HG03175 (cell line): ENCODE results near the gene CCDC141.

Experiments used
- ATAC-seq: cut with Tn5 transposase; IDR thresholded peaks from one replicate; pipeline ENCODE4 v1.9.1; 2021; ENCODE audit warnings: mild to moderate bottlenecking, moderate library complexity; ENCODE audit not compliant: unreplicated experiment

Gene CCDC141

DNA sequence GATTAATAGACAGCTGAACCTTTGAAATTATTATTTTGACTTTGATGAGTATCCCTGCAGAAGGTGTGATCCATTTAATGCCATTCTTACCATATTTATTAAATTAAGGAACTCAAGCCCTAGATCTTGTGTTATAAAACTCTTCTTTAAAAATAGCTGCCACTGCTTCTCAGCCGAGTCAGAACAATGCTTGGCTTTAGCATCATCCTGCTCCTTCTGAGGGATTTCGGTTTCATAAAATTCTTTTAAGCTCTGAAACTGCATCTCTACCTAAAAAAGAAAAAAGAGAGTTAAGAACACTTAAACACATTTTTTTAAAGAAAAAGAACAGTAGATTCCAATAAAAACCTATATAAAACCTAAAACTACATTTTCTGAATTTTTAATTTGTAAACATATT lies 172.1 kb downstream of the CCDC141 start:
- no peak for ATAC-seq

GRCh38 chr2:178874529-178875240 lies 175.3 kb downstream of the CCDC141 start:
- ATAC-seq: no peak

- ATAC-seq: no peak
Observed at GRCh38 chr2:178873912-178874311, 176.0 kb downstream of the CCDC141 start.

- no peak for ATAC-seq
Observed at GRCh38 chr2:178871536-178871935, 178.4 kb downstream of the CCDC141 start.

- ATAC-seq: no peak
Observed at GRCh38 chr2:178870703-178871102, 179.2 kb downstream of the CCDC141 start.

GRCh38 chr2:178865999-178866398 lies 183.9 kb downstream of the CCDC141 start:
- ATAC-seq: no peak

DNA sequence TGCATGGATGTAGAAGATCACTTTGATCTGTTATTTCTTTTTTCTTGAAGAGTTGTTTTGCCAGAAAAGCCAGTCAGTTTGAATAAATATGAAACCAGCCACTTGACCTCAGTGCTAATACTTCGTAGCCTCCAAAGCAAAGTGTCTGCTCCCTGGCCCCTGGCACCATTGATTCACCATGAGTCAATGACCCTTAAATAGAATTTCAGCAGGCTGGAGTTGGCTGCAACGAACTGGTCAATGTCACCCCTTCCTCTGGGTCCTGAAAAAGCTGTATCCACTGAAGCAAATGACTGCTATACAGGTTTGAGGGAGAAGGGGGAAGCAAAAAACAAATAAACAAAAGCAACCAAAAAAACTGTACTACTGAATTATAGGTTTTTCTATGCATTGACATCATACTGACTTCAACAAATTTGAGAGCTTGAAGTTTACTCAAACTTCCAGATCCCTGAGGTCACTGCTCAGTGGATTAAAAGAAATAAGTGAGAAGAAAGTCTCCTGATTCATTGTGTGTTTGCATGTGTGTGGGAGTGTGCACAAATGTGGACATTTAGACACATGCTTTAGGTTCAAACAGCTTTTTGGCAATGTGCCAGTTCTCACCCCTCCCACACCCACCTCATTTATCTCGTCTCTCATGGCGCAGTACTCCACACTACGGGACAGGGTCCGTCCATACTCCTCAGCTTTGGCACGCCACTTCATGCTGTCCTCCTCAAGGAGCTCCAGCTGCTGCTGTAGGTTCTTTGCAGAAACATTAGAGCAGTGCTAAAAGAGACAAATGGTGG lies 184.6 kb downstream of the CCDC141 start:
- ATAC-seq: no peak

- ATAC-seq: no peak
Observed at GRCh38 chr2:178863856-178864620, 185.9 kb downstream of the CCDC141 start.

DNA sequence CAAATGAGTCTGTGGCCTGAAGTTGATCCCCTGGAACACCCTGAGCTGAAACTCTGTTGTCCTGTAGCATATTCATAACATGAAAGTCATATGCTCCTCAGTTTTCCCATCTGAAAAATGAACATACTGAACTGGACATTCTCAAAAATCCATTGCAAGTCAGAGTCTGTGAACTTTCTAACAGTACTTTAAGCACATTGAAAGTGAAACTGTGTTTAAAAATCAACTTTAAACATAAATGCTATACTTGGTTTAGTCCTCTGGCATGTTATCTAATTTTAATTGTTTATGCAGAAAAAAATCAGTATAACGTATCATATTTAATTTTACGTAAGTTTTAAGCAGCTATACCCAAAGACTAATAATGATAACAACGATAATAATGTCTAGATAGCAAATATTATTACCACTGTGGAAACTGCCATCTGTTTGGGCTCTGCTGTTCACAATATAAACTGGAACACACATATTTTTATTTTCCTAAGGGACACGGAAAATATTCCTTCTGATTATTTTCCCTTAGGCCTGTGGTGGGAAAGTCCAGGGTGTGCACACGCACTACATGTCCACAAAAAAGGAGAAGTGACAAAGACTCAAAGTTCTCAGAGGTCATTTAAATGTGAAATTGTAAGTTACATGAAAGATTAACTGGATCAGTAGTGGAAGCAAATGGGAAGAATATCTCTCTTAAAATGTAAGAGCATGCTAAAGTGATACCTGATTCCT lies 186.6 kb downstream of the CCDC141 start:
- ATAC-seq: no peak

GRCh38 chr2:178860551-178860950 lies 189.4 kb downstream of the CCDC141 start:
- ATAC-seq: no peak

- ATAC-seq: no peak
Observed at GRCh38 chr2:178859730-178860129, 190.2 kb downstream of the CCDC141 start.

- no peak for ATAC-seq
Observed at GRCh38 chr2:178858896-178859625, 190.9 kb downstream of the CCDC141 start.

- ATAC-seq: no peak
Observed at GRCh38 chr2:178855151-178855550, 194.8 kb downstream of the CCDC141 start.

DNA sequence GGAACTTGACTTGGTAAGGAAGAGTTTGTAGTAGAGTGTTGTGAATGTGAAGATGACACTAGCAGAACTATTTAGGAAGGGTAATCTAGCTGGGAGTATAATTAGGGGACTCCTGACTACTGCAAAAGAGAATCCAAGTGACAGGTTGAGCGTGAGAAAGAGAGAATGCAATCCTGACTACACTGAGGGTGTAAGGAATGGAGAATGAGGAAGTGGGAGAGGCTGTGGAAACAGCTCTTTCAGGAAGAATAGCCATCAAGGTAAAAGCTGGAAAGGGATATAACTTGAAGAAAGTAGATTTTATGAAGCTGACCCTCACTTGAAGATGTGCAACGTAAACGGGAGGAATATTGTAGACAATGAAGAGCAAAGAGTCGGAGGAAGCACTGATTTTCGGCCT lies 201.6 kb downstream of the CCDC141 start:
- no peak for ATAC-seq

DNA sequence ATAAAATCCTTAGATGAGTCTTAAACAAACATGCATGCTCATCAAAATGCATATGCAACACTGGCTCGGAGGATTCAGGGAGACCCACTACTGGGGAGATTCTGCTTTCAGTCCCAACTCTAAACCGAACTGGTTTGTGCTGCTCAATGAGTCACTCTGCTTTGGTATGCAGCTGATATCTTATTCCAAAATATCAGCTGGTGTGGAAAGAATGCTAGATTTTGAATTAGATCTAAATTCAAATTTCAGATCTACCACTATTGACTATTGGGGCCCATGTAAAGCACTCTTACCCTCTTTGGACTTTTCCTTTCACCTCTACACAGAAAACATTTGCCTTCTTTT lies 203.5 kb downstream of the CCDC141 start:
- ATAC-seq: no peak

DNA sequence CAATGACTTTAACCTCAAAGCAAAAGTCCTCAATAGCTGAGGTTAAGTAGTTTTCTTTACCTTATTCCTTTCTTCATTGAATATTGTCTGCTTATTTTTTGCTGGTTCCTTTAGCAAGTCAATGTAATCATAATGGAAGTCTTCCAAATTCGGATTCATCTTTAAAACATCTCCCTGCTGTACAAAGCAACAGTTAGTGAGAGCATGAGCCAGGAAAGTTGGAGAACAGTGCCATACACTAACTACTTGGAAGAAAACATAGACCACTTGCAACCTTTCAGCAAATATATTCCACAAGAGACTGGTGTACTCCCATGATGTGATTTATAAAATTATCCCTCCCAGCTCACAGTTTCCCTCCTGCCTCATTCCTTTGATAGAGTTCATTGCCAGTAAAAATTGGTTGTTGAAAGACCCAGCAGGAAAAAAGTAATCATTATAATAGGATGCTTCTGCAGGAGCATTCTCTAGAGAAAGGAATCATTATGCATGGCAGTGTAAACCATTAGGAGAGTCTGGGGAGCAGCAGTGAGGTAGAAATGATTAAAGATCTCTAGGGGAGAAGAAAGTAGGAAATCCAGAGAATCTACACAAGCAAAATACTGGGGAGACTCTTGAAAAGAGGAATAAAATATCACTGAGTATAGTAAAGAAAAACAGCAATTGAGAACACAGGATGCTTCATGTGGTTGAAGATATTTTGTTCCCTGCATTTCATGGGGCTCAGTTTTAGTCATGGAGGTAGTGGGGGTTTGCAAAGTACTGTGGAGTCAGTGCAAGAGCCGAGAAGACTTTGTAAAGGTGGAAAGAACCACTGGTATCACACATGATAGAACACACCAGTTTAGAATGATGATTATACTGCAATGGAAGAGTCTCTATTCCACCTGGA lies 204.1 kb downstream of the CCDC141 start:
- ATAC-seq: no peak

- ATAC-seq: no peak
Observed at GRCh38 chr2:178844701-178845100, 205.2 kb downstream of the CCDC141 start.

- no peak for ATAC-seq
Observed at GRCh38 chr2:178844269-178844668, 205.7 kb downstream of the CCDC141 start.

- no peak for ATAC-seq
Observed at GRCh38 chr2:178843697-178844096, 206.2 kb downstream of the CCDC141 start.
